Tibial artery (tissue), 4 donors: Measurements from ENCODE around the gene H2AZ2.
"Not testable (repeated sequence)": the region's sequence is repeated elsewhere in the genome, so short reads cannot be mapped to it uniquely, and the experiment has no call there.

ENCODE experiments used
- DNase-seq, 2 donors: peaks; one replicate each; pipeline ENCODE4 v3.0.0-alpha.2; 2019
- H3K27ac ChIP-seq, 2 donors: fragments of 200-600 bp; sonication (generic) in 1 of 2; 1 replicate in 1 of 2; 2 replicates in 1 of 2; pipeline ENCODE4 v1.5.1; 2018 to 2019; ENCODE audit warnings: mild to moderate bottlenecking in 1 of 2
- H3K27me3 ChIP-seq, 2 donors: fragments of 200-600 bp; sonication (generic) in 1 of 2; one replicate each; pipeline versions ENCODE4 v1.5.1 to v1.6.0; 2016 to 2019
- H3K36me3 ChIP-seq, 3 donors: fragments of 200-600 bp; sonication (generic) in 2 of 3; one replicate each; pipeline ENCODE4 v1.5.1; 2016 to 2019; ENCODE audit warnings: mild to moderate bottlenecking in 2 of 3
- H3K4me1 ChIP-seq, 4 donors: fragments of 200-600 bp; sonication (generic) in 2 of 4; 1 replicate in 3 of 4; 2 replicates in 1 of 4; pipeline ENCODE4 v1.5.1; 2016 to 2019
- H3K4me3 ChIP-seq, 2 donors: fragments of 200-600 bp; sonication (generic) in 1 of 2; 1 replicate in 1 of 2; 2 replicates in 1 of 2; pipeline ENCODE4 v1.5.1; 2018 to 2019; ENCODE audit warnings: mild to moderate bottlenecking in 2 of 2
- H3K9me3 ChIP-seq, 3 donors: fragments of 200-600 bp; sonication (generic) in 1 of 3; one replicate each; pipeline ENCODE4 v1.5.1; 2016 to 2019
- CTCF ChIP-seq, 2 experiments: fragments of 200-600 bp in 1 of 2; fragments of 450-650 bp in 1 of 2; IDR thresholded peaks; one replicate each; pipeline ENCODE4 v1.5.1; 2017 to 2019; ENCODE audit warnings: antibody characterized with exemption in 2 of 2, mild to moderate bottlenecking in 1 of 2, moderate library complexity in 1 of 2
- intact Hi-C: fragments of 100-400 bp; cut with DNase I; formaldehyde crosslinking; loops from one replicate; pipeline ENCODE4 v1.15.0; 2023; ENCODE audit warnings: low total_unique reads

H2AZ2 gene

GRCh38 chr7:44876393-44876792 lies 28.5 kb upstream of the H2AZ2 start:
- H3K36me3 ChIP-seq = no peaks in the 10 kb centered on the region
- DNase-seq = no peak
- H3K27me3 ChIP-seq = no peaks in the 10 kb centered on the region
- H3K9me3 ChIP-seq = no peaks in the 10 kb centered on the region
- TF ChIP-seq CTCF (IDR thresholded peaks at IDR 0.05) = no peak
- H3K4me3 ChIP-seq = no peak overlapping the region
- H3K27ac ChIP-seq = no peak overlapping the region
- intact Hi-C loops = no loop called here
- peaks cover 0 to 46% (median 23%) of the 10 kb centered on the region in 4 donors for H3K4me1 ChIP-seq

GRCh38 chr7:44875241-44875640 lies 27.4 kb upstream of the H2AZ2 start:
- Histone ChIP-seq H3K9me3 (no peaks in the 10 kb centered on the region), H3K4me1 (peaks cover 0 to 34% (median 12%) of the 10 kb centered on the region in 4 donors), H3K4me3 (no peak overlapping the region), H3K27ac (no peak overlapping the region), H3K36me3 (no peaks in the 10 kb centered on the region), H3K27me3 (no peaks in the 10 kb centered on the region)
- intact Hi-C loops = no loop called here
- TF ChIP-seq CTCF (IDR thresholded peaks at IDR 0.05) = no peak
- no peak for DNase-seq

GRCh38 chr7:44872787-44873186 lies 24.9 kb upstream of the H2AZ2 start:
- no peak for TF ChIP-seq CTCF (IDR thresholded peaks at IDR 0.05)
- Histone ChIP-seq H3K9me3 (no peaks in the 10 kb centered on the region), H3K4me3 (no peak overlapping the region), H3K36me3 (no peaks in the 10 kb centered on the region), H3K4me1 (peaks cover 0 to 10% (median 3%) of the 10 kb centered on the region in 4 donors), H3K27ac (no peak overlapping the region), H3K27me3 (no peaks in the 10 kb centered on the region)
- intact Hi-C loops = no loop called here
- no peak for DNase-seq

- H3K4me3 ChIP-seq, H3K27ac ChIP-seq, intact Hi-C loops: not testable (repeated sequence)
These were observed 24.0 kb upstream of the H2AZ2 start for GRCh38 chr7:44871918-44872317.

GRCh38 chr7:44870780-44871179 lies 22.9 kb upstream of the H2AZ2 start:
- H3K36me3 ChIP-seq, intact Hi-C loops, DNase-seq: not testable (repeated sequence)

More at GRCh38 chr7:44871918-44872317, 24.0 kb upstream of the H2AZ2 start:
- H3K4me1 ChIP-seq, H3K36me3 ChIP-seq, H3K9me3 ChIP-seq, H3K27me3 ChIP-seq, DNase-seq: not testable (repeated sequence)

GRCh38 chr7:44870336-44870735 lies 22.4 kb upstream of the H2AZ2 start:
- DNase-seq, H3K9me3 ChIP-seq, H3K27me3 ChIP-seq, intact Hi-C loops, H3K4me3 ChIP-seq, H3K27ac ChIP-seq, H3K4me1 ChIP-seq, H3K36me3 ChIP-seq: not testable (repeated sequence)

More at GRCh38 chr7:44870780-44871179, 22.9 kb upstream of the H2AZ2 start:
- H3K27me3 ChIP-seq, H3K27ac ChIP-seq, H3K4me1 ChIP-seq, H3K4me3 ChIP-seq, H3K9me3 ChIP-seq: not testable (repeated sequence)

- intact Hi-C loops = no loop called here
- Histone ChIP-seq H3K27me3 (no peaks in the 10 kb centered on the region), H3K4me3 (no peak overlapping the region), H3K4me1 (no peaks in the 10 kb centered on the region), H3K27ac (no peak overlapping the region), H3K9me3 (no peaks in the 10 kb centered on the region), H3K36me3 (no peaks in the 10 kb centered on the region)
- no peak for DNase-seq
- TF ChIP-seq CTCF (IDR thresholded peaks at IDR 0.05) = no peak
These were observed 19.4 kb upstream of the H2AZ2 start for GRCh38 chr7:44867073-44867995.

- DNase-seq, H3K4me1 ChIP-seq, H3K27me3 ChIP-seq, H3K9me3 ChIP-seq, H3K36me3 ChIP-seq, H3K4me3 ChIP-seq, intact Hi-C loops, H3K27ac ChIP-seq: not testable (repeated sequence)
These were observed 14.1 kb upstream of the H2AZ2 start for GRCh38 chr7:44861949-44862348.
